Measurements from ENCODE around the gene TACC2. TPM values are rescaled to one million over a fixed set of nuclear protein-coding genes. Genes with fewer than 3 reads are reported as not detected.

Gene TACC2
- total and polyA plus RNA-seq, 7 donors, result 44.0 to 439 (median 313) TPM

GRCh38 chr10:122042836-122043235, 53.9 kb downstream of the TACC2 start:
- Histone ChIP-seq H3K9me3 (no peaks in the 10 kb centered on the region), H3K4me1 (peaks cover 54% of the 10 kb centered on the region), H3K36me3 (ENCODE audit: insufficient read depth in 1 of 2, low read depth in 1 of 2) (peaks cover 0 to 5% of the 10 kb centered on the region in 2 donors), H3K4me3 (no peak overlapping the region), H3K27ac (peak overlapping the region; percentile 94), H3K27me3 (ENCODE audit: insufficient read depth in 3 of 3, low read length in 2 of 3) (no peaks in the 10 kb centered on the region)
- TF ChIP-seq CTCF (IDR thresholded peaks at IDR 0.05), result no peak
- intact Hi-C loops (cut with DNase I), result loop anchor here (5.0 kb wide), 2 partner anchors 46 to 66 kb away; partner anchors contain the start of gene NSMCE4A (in 1 of the 2)
- DNase-seq, result no peak
- ATAC-seq, result no peak
- 68 to 89% (median 87%) methylated on average over 1 of the region's 1 CpG for WGBS, 3 donors

DNA sequence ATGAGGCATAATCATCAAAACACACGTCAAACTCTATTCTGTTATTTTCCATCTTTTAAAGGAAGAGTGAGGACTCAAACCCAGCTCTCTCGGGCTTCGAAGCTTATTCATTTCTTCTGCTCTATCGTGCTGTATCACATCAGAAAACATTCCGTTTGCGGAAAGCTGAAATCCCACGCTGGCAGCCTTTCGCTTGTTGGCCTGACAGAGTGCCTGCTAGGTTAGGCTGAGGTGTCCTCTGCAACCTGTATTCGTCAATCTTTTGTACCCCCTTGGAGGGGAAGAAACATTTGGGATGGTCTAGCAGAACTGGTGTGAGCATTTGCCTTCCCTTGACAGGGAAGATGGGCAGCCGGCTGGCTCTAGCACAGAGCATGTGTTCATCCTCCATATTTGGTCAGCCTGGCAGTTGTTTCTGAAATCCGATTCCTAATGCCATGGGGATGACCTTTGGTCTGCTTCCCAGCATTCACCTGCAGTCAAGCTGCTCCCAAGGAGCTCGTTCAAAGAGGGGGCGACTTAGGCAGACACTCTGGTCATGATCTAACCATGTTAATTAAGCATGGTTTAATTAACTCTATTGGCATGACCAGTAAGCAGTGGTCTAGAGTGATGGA, 55.2 kb downstream of the TACC2 start:
- intact Hi-C loops (cut with DNase I), result loop anchor here (1.0 to 5.0 kb wide), 3 partner anchors 47 to 67 kb away; partner anchors contain the start of gene NSMCE4A (in 1 of the 2)

DNA sequence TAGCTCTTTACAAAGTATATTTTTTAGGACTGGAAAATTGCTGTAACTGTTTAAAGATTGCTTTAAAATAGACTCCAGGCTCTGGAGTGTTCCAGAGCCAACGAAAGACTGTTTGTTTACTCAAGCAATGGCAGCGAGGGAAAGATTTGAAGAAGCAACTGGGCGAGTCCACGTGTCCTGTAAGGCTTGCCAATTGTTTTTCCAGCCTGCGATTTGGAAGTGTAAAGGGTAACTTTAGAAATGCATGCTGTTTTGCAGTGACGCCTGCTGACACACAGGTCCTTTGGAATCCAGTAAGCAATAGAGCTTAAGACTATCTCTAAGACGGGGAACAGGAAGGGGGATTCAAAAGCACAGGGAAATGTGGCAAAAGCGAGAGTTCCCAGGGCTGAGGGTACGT, 55.8 kb downstream of the TACC2 start:
- intact Hi-C loops (cut with DNase I), result loop anchor here (1.0 to 5.0 kb wide), 3 partner anchors 47 to 67 kb away; partner anchors contain the start of gene NSMCE4A (in 1 of the 2)
- WGBS, 3 donors, result 7 to 12% (median 10%) methylated on average over 9 of the region's 9 CpGs
- DNase-seq, result peak; percentile 35 to 65
- Histone ChIP-seq H3K9me3 (no peaks in the 10 kb centered on the region), H3K36me3 (ENCODE audit: insufficient read depth in 1 of 2, low read depth in 1 of 2) (peaks cover 0 to 8% of the 10 kb centered on the region in 2 donors), H3K27me3 (ENCODE audit: insufficient read depth in 3 of 3, low read length in 2 of 3) (no peaks in the 10 kb centered on the region), H3K4me1 (peaks cover 61% of the 10 kb centered on the region), H3K4me3 (peak overlapping the region; percentile 53), H3K27ac (peak overlapping the region; percentile 94)
- ATAC-seq, result peak; percentile 81 to 87 (median 82)
- TF ChIP-seq CTCF (IDR thresholded peaks at IDR 0.05), result no peak

More for the DNA sequence above, 55.2 kb downstream of the TACC2 start:
- peak; percentile 89 to 92 (median 90) for ATAC-seq
- Histone ChIP-seq H3K9me3 (no peaks in the 10 kb centered on the region), H3K27ac (peak overlapping the region; percentile 94), H3K4me3 (peak overlapping the region; percentile 53), H3K27me3 (ENCODE audit: insufficient read depth in 3 of 3, low read length in 2 of 3) (no peaks in the 10 kb centered on the region), H3K4me1 (peaks cover 58% of the 10 kb centered on the region), H3K36me3 (ENCODE audit: insufficient read depth in 1 of 2, low read depth in 1 of 2) (peaks cover 0 to 8% of the 10 kb centered on the region in 2 donors)
- no peak for TF ChIP-seq CTCF (IDR thresholded peaks at IDR 0.05)
- 15 to 25% (median 23%) methylated on average over 13 of the region's 13 CpGs for WGBS, 3 donors
- peak; percentile 48 to 69 for DNase-seq

GRCh38 chr10:122045212-122045611, 56.2 kb downstream of the TACC2 start:
- Histone ChIP-seq H3K9me3 (no peaks in the 10 kb centered on the region), H3K27ac (peak overlapping the region; percentile 94), H3K4me1 (peaks cover 57% of the 10 kb centered on the region), H3K36me3 (ENCODE audit: insufficient read depth in 1 of 2, low read depth in 1 of 2) (peaks cover 0 to 12% of the 10 kb centered on the region in 2 donors), H3K4me3 (peak overlapping the region; percentile 53), H3K27me3 (ENCODE audit: insufficient read depth in 3 of 3, low read length in 2 of 3) (no peaks in the 10 kb centered on the region)
- no peak for TF ChIP-seq CTCF (IDR thresholded peaks at IDR 0.05)
- DNase-seq, result no peak
- intact Hi-C loops (cut with DNase I), result no loop called here
- ATAC-seq, result peak in 3 of 4 donors; percentile 24 to 35 (median 26)
- 44 to 57% (median 45%) methylated on average over 5 of the region's 5 CpGs for WGBS, 3 donors

All from psoas muscle (tissue), 8 donors.